H1 (cell line): Measurements from ENCODE around the gene APBB1. TPM values are rescaled to one million over a fixed set of nuclear protein-coding genes. Genes with fewer than 3 reads are reported as not detected.
A peak's percentile ranks its signal among the peaks of the same experiment; 100 is the strongest.

Experiments
- ATF2 ChIP-seq: IDR thresholded peaks from 2 replicates; pipeline ENCODE4 v1.6.1; 2012; ENCODE audit warnings: low read length, inconsistent platforms
- E2F6 ChIP-seq: IDR thresholded peaks from 2 replicates; pipeline ENCODE4 v1.6.1; 2012; ENCODE audit warnings: inconsistent platforms
- KDM4A ChIP-seq: IDR thresholded peaks from one replicate; pipeline ENCODE4 v1.7.1; 2012; ENCODE audit warnings: low read depth, mild to moderate bottlenecking, moderate library complexity, low read length, inconsistent platforms; ENCODE audit not compliant: severe bottlenecking
- MAFK ChIP-seq: IDR thresholded peaks from 2 replicates; pipeline ENCODE4 v1.6.1; 2012; ENCODE audit warnings: low read depth, mild to moderate bottlenecking, improper control_type of control experiment, low read length
- NANOG ChIP-seq: IDR thresholded peaks from 2 replicates; pipeline ENCODE4 v1.6.1; 2011; ENCODE audit warnings: low read length, low read depth, mild to moderate bottlenecking, inconsistent platforms; ENCODE audit not compliant: insufficient read depth, poor library complexity, severe bottlenecking
- POU5F1 ChIP-seq: IDR thresholded peaks from 2 replicates; pipeline ENCODE4 v1.6.1; 2011; ENCODE audit warnings: low read depth, mild to moderate bottlenecking, low read length, moderate library complexity
- RFX5 ChIP-seq: IDR thresholded peaks from 2 replicates; pipeline ENCODE4 v1.6.1; 2011; ENCODE audit warnings: low read depth, low read length, improper control_type of control experiment, borderline replicate concordance
- RNF2 ChIP-seq: fragments of 200-900, 300-1000 bp; sonication (generic); IDR thresholded peaks from 2 replicates; pipeline ENCODE4 v1.7.1; 2016; ENCODE audit warnings: borderline replicate concordance, low read depth, mild to moderate bottlenecking, antibody characterized with exemption, low read length; ENCODE audit not compliant: poor library complexity, severe bottlenecking; ENCODE audit errors: missing control alignments
- SIN3A ChIP-seq, 2 experiments: IDR thresholded peaks in 1 of 2; conservative IDR thresholded peaks in 1 of 2; 2 replicates each; pipeline ENCODE4 v1.6.1; 2011 to 2012; ENCODE audit warnings: low read length in 2 of 2, improper control_type of control experiment in 1 of 2, low read depth in 1 of 2, mild to moderate bottlenecking in 1 of 2
- SIX5 ChIP-seq: IDR thresholded peaks from 2 replicates; pipeline ENCODE4 v1.6.1; 2011; ENCODE audit warnings: mild to moderate bottlenecking, low read depth, low read length
- SP1 ChIP-seq: IDR thresholded peaks from 2 replicates; pipeline ENCODE4 v1.6.1; 2011; ENCODE audit warnings: low read depth, low read length
- SP4 ChIP-seq: IDR thresholded peaks from 2 replicates; pipeline ENCODE4 v1.6.1; 2012; ENCODE audit warnings: low read length, inconsistent platforms
- SRF ChIP-seq: IDR thresholded peaks from 2 replicates; pipeline ENCODE4 v1.6.1; 2011; ENCODE audit warnings: mild to moderate bottlenecking, low read depth, low read length, moderate library complexity
- SUZ12 ChIP-seq: fragments of 200-600 bp; sonication (generic); IDR thresholded peaks from 2 replicates; pipeline ENCODE4 v1.6.1; 2012; ENCODE audit warnings: mild to moderate bottlenecking, inconsistent platforms, low read length, moderate library complexity, mixed read lengths
- TAF1 ChIP-seq: IDR thresholded peaks from 2 replicates; pipeline ENCODE4 v1.6.1; 2011; ENCODE audit warnings: mild to moderate bottlenecking, low read depth, low read length
- TAF7 ChIP-seq: optimal IDR thresholded peaks from 2 replicates; pipeline ENCODE3; 2011; ENCODE audit warnings: low read depth, mild to moderate bottlenecking, inconsistent platforms, low read length, moderate library complexity, borderline replicate concordance
- TBP ChIP-seq: IDR thresholded peaks from 2 replicates; pipeline ENCODE4 v1.6.1; 2011; ENCODE audit warnings: low read depth, low read length, improper control_type of control experiment
- TEAD4 ChIP-seq: IDR thresholded peaks from 2 replicates; pipeline ENCODE4 v1.6.1; 2012; ENCODE audit warnings: low read depth, low read length, inconsistent platforms, mixed read lengths
- ZNF274 ChIP-seq: IDR thresholded peaks from 2 replicates; pipeline ENCODE4 v1.7.0; 2012; ENCODE audit warnings: low read length, borderline replicate concordance; ENCODE audit errors: extremely low read depth
- polyA plus RNA-seq, 7 experiments: library from polyadenylated mRNA; depleted of rRNA in 3 of 7; stranded (reverse) in 5 of 7; unstranded in 2 of 7; fragments of >200 nt in 5 of 7; fragments of 200-250 nt in 2 of 7; gene quantifications; 1 replicate in 5 of 7; 2 replicates in 1 of 7; 4 replicates in 1 of 7; pipeline versions ENCODE4 v1.2.1 to v1.2.3, GENCODE V29; 2011 to 2013; ENCODE audit warnings: missing spikeins in 2 of 7, mixed read lengths in 2 of 7
- total RNA-seq: library from RNA; stranded (reverse); fragmentation: NEBNext Ultra II Directional; extraction: Animal tissue kit (Norgen Biotek cat#: 25700); gene quantifications from 2 replicates; pipeline ENCODE4 v1.2.1, GENCODE V29; 2021
- TF ChIP-seq, protein P1 (sequence below): IDR thresholded peaks from 2 replicates; pipeline ENCODE4 v1.6.1; 2011; ENCODE audit warnings: low read length, improper control_type of control experiment

Gene APBB1
- total and polyA plus RNA-seq, 2 of the 8 experiments (the other 6 are each of a cell fraction or from before 2014, with no cell fraction given): 23.9 to 33.1 TPM

DNA sequence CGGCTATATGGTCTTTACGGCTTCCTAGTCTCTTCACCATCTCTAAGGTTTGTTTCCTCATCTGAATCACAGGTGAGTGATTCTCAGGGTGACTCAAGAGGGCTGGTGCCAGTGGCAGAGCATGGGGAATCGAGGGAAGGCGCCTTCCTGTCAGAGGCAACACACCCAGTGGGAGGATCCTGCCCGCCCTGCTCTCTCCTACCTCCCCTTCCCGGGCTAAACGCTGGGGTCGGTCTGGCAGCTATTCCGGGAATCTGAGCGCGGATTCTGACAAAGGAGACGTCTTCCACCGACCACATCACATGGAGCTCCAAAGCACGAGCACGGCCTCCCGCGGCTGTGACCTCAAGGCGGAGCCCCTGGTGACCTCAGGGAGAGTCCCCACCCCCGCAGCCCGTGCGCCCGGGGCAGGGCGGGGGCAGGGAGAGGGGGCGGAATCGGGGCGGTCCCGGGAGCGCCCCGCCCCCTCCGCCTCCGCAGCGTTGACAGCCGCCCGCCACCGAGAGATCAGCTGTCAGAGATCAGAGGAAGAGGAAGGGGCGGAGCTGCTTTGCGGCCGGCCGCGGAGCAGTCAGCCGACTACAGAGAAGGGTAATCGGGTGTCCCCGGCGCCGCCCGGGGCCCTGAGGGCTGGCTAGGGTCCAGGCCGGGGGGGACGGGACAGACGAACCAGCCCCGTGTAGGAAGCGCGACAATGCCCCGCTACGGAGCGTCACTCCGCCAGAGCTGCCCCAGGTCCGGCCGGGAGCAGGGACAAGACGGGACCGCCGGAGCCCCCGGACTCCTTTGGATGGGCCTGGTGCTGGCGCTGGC, 28.8 kb downstream of the APBB1 start, which contains the start of gene SMPD1 (continued):
- peak; percentile 28; the same call in 1 of the 2 replicates for TF ChIP-seq E2F6
- TF ChIP-seq SRF: no peak
- no peak for TF ChIP-seq SP4
- TF ChIP-seq, protein P1, sequence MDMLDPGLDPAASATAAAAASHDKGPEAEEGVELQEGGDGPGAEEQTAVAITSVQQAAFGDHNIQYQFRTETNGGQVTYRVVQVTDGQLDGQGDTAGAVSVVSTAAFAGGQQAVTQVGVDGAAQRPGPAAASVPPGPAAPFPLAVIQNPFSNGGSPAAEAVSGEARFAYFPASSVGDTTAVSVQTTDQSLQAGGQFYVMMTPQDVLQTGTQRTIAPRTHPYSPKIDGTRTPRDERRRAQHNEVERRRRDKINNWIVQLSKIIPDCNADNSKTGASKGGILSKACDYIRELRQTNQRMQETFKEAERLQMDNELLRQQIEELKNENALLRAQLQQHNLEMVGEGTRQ: no peak
- peak; percentile 75 for TF ChIP-seq KDM4A
- TF ChIP-seq RNF2: no peak
- TF ChIP-seq SIX5: no peak
- peak; percentile 96 to 98 for TF ChIP-seq SIN3A (conservative IDR thresholded peaks at IDR 0.05 in 1 of 2, IDR thresholded peaks at IDR 0.05 in 1 of 2; ENCODE audit: low read depth in 1 of 2, low read length in 2 of 2)
- no peak for TF ChIP-seq TBP
- no peak for TF ChIP-seq ZNF274
- no peak for TF ChIP-seq MAFK
- TF ChIP-seq TAF7: no peak
- no peak for TF ChIP-seq SUZ12
- TF ChIP-seq TAF1: peak; percentile 49
- TF ChIP-seq ATF2: no peak
- no peak for TF ChIP-seq SP1
- peak; percentile 82 for TF ChIP-seq TEAD4
- TF ChIP-seq POU5F1: no peak
- TF ChIP-seq NANOG: no peak
- no peak for TF ChIP-seq RFX5
